CMK (cell line): ENCODE results near the gene LYPD5.
"Not testable (repeated sequence)": the region's sequence is repeated elsewhere in the genome, so short reads cannot be mapped to it uniquely, and the experiment has no call there.

ENCODE experiments used
- DNase-seq: peaks from one replicate; pipeline ENCODE4 v3.0.0-alpha.2; 2010; ENCODE audit warnings: low read depth

LYPD5 gene, protein sequence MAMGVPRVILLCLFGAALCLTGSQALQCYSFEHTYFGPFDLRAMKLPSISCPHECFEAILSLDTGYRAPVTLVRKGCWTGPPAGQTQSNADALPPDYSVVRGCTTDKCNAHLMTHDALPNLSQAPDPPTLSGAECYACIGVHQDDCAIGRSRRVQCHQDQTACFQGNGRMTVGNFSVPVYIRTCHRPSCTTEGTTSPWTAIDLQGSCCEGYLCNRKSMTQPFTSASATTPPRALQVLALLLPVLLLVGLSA

DNA sequence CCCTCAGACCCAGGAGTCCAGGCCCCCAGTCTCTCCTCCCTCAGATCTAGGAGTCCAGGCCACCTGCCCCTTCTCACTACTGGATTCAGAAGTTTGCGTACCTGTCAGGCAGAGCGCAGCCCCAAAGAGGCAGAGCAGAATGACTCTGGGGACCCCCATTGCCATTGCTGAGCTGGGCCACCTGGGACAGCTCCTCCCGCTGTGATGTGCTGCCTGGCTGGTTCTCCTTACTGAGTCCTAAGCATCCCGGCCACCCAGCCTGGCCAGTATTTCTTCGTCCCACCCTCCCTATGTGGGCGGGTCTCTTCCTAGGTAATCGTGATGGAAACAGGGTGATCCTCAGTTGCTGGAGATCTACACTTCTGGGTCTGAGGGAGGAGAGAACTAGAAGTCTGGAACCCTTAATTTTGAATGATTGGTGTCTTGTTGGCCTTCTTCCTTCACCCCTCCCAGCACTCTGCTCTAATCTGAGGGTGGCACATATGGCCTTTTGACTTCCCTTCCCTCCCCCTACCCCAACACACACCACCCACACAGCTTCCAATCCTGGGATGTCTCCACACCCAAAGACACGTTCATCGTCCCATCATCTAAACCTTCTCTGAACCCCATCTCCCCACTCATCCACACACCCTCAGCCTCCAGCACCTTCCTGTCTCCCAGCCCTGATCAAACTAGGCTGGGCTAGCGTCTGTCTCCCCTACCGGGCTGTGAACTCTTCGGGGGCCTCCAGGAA lies at the start of gene LYPD5:
TSS of gene LYPD5 (minus strand) at position 232 of the 736 bp plus-strand sequence. CDS start at position 165, 67 bp downstream.
- no peak for DNase-seq

- no peak for DNase-seq
These were observed 46.6 kb upstream of the LYPD5 start for GRCh38 chr19:43848821-43849220.

DNA sequence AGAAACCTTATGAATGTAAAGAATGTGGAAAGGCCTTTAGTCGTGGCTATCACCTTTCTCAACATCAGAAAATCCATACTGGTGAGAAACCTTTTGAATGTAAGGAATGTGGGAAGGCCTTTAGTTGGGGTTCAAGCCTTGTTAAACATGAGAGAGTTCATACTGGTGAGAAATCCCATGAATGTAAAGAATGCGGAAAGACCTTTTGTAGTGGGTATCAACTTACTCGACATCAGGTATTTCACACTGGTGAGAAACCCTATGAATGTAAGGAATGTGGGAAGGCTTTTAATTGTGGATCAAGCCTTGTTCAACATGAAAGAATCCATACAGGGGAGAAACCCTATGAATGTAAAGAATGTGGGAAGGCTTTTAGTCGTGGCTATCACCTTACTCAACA lies 45.6 kb upstream of the LYPD5 start:
- DNase-seq = no peak

GRCh38 chr19:43847246-43847645 lies 45.0 kb upstream of the LYPD5 start:
- DNase-seq = no peak

GRCh38 chr19:43842007-43842406 lies 39.8 kb upstream of the LYPD5 start:
- DNase-seq = no peak

DNA sequence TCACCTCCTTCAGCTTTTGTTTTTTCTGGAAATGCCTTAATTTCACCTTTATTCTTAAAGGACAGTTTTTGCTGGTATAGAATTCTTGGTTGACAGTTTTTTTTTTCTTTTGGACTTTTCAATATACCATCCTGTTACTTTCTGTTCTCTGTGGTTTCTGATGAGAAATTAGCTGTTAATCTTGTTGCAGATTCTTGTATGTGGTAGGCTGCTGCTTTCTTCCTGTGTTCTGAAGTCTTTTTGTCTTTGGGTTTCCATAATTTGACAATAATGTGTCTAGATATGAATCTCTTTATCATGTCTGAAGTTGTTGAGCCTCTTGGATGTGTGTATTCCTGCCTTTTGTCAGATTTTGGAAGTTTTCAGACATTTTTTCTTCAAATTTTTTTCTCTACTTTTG lies 36.9 kb upstream of the LYPD5 start:
- no peak for DNase-seq

DNA sequence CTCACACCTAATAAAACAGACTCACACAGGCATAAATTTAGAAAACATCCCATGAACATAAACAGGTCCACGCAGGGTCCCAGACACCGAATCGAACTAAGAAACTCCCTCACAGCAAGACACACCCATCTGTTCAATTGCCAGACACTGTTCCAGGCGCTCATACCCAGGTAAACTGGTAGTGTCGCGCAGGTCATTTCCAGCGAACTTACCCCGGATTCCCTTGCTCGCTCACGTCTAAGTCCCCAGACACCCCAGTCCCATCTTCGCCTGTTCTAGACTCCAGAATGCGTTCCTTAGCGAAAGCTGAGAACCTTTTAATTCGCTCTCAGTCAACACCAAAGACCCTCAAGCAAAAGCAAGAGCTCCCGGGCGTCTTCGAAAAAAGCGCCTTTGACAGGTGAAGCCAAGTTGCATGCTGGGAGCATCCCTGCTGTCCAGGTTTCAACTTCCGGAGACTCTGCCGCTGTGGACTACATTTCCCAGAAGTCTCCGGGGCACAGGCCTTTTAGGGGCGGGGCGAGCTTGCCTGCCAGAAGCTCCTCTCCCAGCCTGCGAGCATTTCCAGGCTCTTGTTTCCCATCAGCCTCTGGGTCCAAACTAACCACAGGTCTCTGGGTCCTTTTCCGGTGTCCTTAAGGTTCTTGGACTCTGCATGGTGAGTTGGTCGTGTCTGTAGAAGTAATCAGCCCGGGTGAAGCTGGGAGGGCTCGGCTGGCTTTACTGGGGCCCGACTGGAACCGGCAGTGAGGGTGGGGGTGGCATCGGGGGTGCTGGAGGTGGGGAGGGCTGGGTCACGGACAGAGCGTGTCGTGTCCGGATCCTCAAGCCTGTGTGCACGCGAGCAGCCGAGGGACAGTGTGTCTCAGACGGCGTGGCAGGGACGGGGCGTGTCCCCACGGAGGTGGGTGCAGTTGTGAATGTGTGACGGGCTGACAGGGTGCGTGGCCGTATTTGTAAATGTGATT lies 24.8 kb upstream of the LYPD5 start, which contains the start of gene ZNF283:
TSS of gene ZNF283 (plus strand) at position 535 of the 968 bp plus-strand sequence. CDS start 6,184 bp downstream, outside the sequence.
- DNase-seq = peak; percentile 71

GRCh38 chr19:43824572-43824971 lies 22.3 kb upstream of the LYPD5 start:
- DNase-seq = not testable (repeated sequence)

- DNase-seq = not testable (repeated sequence)
These were observed 21.6 kb upstream of the LYPD5 start for GRCh38 chr19:43823856-43824255.

DNA sequence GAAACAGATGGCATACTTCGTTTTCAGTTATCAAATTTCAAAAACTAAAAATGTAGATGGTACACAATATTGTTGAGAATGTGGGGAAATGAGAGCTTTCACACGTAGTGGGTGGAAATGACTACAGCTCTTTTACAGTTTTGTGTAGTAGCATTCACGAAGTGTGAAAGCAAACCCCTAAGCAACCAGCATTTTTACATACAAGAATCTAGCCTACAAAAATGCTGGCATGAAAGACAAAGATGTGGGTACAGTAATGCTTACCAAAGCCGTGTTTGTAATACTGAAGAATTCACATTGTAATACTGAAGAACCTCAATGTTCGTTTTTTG lies 18.6 kb upstream of the LYPD5 start:
- DNase-seq = no peak

DNA sequence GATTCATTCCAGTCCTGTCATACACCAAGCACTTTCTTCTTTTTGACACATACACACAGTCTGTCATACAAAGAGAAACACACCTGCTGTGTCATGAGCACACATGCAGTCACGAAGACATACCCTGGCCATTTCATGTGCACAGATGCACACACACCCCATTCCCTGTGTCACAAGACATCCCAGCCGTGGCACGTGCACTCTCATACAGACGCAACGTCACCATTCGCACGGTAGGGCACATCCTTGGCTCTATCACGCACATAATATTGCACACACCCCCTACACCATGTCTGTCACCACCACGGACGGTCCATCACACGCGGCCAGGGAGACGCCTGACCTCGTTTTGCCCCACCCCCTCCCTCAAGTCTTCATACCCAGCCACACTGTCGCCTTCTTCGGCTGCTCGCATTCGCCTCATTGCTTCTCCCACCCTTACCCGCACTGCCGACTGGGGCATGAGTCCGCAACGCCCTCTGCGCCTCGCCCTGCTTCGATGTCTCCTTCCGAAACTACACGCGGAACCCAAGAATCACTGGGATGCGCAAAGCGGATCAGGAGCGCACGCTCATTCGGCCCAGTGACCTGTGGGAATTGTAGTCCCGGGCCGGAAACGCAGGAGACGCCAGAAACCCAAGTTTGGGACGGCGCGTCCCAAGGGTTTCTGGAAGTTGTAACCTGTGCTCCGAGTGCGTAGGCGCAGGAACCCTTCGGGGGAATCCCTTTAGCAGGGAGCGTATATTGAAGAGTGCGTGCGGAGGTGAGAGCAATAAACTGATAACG lies 18.0 kb upstream of the LYPD5 start:
- DNase-seq = no peak

DNA sequence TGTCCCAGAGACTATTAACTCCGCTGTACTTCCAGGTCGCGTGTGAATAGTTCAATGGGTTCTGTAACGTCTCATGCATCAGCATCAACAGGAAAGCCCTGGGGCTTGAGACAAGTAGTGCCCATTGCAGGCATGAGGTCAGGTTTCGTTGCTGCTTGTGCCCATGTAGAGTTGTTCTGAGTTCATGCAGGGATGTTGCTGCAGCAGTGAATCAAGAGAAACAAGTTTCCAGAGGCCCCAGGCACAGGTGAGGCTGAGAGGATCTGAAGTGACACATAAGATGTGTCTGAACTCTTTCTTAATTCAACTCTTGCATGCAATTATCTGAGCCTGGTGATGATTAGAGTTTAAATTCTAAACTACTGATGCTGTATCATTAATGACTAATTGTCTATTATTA lies 16.3 kb upstream of the LYPD5 start:
- no peak for DNase-seq

GRCh38 chr19:43817454-43817853 lies 15.2 kb upstream of the LYPD5 start:
- not testable (repeated sequence) for DNase-seq

DNA sequence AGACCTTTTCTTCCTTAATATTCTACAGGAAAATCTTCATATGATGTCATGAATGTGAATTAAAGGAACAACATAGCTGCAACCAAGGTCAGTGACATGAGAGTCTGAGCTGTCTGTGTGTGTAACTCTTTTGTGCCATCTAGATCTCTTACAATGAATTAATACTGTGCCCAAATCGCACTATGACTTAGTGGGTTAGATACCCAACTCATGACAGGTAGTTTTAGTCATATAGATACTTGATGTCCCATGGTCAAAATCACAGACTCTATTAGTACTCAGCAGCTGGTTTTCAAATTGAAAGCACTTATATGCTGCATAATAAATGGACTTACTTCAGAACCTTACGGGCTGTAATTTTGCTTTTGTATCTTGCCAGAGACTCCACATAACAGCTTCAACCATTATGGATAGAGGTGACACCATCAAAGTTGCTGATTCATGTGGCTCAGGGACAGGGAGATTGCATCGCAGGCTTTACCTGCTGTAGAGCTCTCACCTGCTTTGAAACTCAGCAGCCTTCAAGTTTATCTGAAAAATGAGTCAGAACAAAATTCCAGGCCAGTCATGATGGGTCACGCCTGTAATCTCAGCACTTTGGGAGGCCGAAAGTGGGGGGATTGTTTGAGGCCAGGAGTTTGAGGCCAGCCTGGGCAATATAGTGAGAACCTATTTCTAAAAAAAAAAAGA lies 12.6 kb upstream of the LYPD5 start:
- DNase-seq = no peak

DNA sequence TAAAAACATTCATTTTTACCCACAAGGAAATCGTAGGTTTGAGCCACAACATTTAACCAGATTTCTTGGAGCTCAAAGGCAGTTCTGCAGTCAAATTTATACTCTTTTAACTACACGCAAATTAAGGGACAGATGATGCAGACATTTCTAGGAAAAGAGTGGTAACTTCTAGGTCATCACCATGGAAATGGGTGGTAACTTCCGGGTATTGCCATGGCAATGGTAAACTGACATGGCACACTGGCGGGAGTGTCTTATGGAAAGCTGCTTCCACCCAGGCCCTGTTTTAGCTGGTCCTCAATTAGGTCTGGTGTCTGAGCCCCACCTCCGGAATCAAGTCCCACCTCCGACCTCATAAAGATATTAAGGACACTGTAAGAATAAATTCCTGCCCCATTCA lies 10.4 kb upstream of the LYPD5 start:
- no peak for DNase-seq

DNA sequence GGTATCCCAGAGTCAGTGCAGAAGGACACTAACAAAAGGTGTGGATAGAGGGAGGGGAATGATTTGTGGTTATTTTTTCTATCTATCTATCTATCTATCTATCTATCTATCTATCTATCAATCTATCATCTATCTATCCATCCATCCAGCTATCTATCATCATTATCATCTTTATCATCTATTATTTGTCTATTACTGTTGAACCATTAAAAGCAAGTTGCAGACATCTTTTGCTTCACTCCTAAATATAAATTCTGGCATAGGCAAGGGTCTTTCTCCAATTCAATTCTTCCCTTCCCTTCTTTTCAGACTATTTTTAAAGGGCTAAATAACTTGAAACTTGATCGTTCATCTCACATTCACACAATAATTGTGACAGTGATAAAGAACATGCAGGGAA lies 10.0 kb upstream of the LYPD5 start:
- DNase-seq = no peak

DNA sequence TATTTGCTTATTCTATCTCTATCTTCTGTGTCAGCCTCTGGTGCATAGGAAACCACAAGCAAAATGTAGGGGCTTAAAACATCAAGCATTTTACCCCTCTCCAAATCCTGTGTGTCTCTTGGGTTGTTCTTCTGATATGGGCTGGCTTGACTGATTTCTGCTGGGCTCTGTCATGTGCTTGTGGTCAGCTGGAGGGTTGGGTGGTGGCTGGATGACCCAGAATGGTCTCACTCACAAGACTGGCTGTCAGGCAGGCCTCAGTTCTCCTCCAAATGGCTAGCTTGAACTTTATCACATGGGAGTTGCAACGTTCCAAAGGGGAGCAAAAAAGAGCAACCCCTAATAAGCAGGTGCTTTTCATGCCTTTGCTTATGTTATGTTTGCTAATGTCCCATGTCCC lies 9.6 kb upstream of the LYPD5 start:
- DNase-seq = no peak

GRCh38 chr19:43809762-43810696 lies 7.8 kb upstream of the LYPD5 start:
- DNase-seq = no peak

GRCh38 chr19:43807651-43808050 lies 5.4 kb upstream of the LYPD5 start:
- no peak for DNase-seq

DNA sequence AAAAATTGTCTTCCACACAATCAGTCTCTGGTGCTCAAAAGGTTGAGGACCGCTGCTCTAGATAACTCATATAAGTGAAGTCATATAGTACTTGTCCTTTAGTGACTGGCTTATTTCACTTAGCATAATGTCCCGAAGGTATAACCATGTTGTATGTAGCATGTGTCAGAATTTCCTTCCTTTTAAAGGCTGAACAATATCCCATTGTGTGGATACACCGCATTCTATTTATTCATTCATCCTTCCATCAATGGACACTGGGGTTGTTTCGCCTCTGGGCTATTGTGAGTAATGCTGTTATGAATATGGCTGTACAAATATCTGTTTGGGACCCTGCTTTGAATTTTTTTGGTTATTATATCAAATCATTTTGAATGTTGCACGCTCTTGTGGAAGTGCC lies 4.6 kb upstream of the LYPD5 start:
- DNase-seq = no peak
